NT2/D1 (cell line): ENCODE results near the gene SRA1.

Experiments used
- DNase-seq: peaks from one replicate; pipeline ENCODE4 v3.0.0-alpha.2; 2011; ENCODE audit warnings: low read depth, low spot score
- H3K27me3 ChIP-seq: 2 replicates; pipeline ENCODE4 v1.6.0; 2011; ENCODE audit warnings: mild to moderate bottlenecking; ENCODE audit not compliant: insufficient read length, insufficient read depth
- H3K36me3 ChIP-seq: 2 replicates; pipeline ENCODE4 v1.6.1; 2011; ENCODE audit warnings: mild to moderate bottlenecking, low read length, mixed read lengths; ENCODE audit not compliant: insufficient read depth, insufficient read length
- H3K4me1 ChIP-seq: 2 replicates; pipeline ENCODE4 v1.5.1; 2011; ENCODE audit not compliant: insufficient read depth, insufficient read length
- H3K4me3 ChIP-seq: 2 replicates; pipeline ENCODE4 v1.5.1; 2011; ENCODE audit warnings: low read depth; ENCODE audit not compliant: insufficient read length
- H3K9ac ChIP-seq: 2 replicates; pipeline ENCODE4 v1.6.0; 2011; ENCODE audit warnings: low read depth; ENCODE audit not compliant: insufficient read length
- H3K9me3 ChIP-seq: 2 replicates; pipeline ENCODE4 v1.5.1; 2011; ENCODE audit warnings: mild to moderate bottlenecking, low read length; ENCODE audit not compliant: insufficient read depth
- SUZ12 ChIP-seq: IDR thresholded peaks from 2 replicates; pipeline ENCODE4 v1.6.1; 2011; ENCODE audit not compliant: insufficient read length, insufficient read depth; ENCODE audit errors: extremely low read depth
- YY1 ChIP-seq: IDR thresholded peaks from 2 replicates; pipeline ENCODE4 v1.6.1; 2011; ENCODE audit not compliant: insufficient read length, insufficient read depth
- ZNF274 ChIP-seq: IDR thresholded peaks from 2 replicates; pipeline ENCODE4 v1.6.1; 2011; ENCODE audit warnings: mild to moderate bottlenecking, low read depth, low read length

The SRA1 gene

DNA sequence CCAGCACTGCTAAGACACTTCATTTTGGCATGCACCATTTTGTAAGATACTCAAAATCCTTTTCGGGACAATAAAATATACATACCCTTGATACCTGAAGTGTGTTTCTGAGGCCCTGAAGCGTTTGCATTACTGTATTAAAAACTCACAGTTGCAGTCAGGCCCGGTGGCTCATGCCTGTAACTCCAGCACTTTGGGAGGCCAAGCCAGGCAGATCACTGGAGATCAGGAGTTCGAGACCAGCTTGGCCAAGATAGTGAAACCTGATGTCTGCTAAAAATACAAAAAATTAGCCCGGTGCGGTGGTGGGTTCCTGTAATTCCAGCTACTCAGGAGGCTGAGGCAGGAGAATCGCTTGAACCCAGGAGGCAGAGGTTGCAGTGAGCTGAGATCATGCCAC lies 12.3 kb downstream of the SRA1 start:
- Histone ChIP-seq H3K9me3 (no peaks in the 10 kb centered on the region), H3K4me3 (no peak overlapping the region), H3K9ac (no peak overlapping the region), H3K36me3 (peaks cover 42% of the 10 kb centered on the region), H3K4me1 (no peaks in the 10 kb centered on the region), H3K27me3 (no peaks in the 10 kb centered on the region)
- no peak for TF ChIP-seq YY1
- TF ChIP-seq ZNF274, result no peak
- TF ChIP-seq SUZ12, result no peak
- no peak for DNase-seq

DNA sequence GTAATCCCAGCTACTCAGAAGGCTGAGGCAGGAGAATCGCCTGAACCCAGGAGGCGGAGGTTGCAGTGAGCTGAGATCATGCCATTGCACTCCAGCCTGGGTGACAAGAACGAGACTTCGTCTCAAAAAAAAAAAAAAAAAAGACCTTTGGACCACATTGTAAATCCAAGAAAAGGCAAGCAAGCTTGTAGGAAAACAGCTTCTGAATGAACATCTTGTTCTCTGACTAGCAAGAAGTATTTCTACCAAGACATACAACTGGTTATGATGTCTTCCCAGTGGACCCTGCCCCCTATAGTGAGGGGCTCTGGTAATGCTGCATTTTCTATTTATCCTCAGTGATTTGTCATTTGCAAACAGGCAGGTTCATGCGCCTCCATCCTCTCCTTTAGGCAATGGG lies 14.3 kb downstream of the SRA1 start:
- H3K27me3 ChIP-seq, result no peaks in the 10 kb centered on the region

DNA sequence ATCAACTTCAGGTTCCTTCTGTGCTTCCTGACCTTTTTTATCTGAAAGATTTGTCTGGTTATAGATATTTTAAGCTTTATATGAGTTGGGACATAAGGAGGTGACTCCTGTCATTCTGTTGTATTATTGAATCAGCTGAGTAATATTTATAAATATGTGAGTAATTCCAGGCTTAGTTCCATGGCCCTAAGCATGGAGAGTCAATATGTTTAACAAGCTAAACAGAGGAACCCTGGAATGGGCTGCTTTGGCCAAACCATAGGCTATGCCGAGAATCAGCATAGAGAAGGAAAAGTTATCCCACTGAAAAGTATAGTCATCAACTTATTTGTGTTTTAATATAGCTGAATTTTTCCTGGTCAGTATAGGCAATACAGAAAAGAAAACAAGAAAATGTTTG lies 17.0 kb downstream of the SRA1 start:
- H3K36me3 ChIP-seq, result peaks cover 51% of the 10 kb centered on the region
- H3K4me1 ChIP-seq, result no peaks in the 10 kb centered on the region
- no peaks in the 10 kb centered on the region for H3K9me3 ChIP-seq
- no peak overlapping the region for H3K4me3 ChIP-seq
- no peaks in the 10 kb centered on the region for H3K27me3 ChIP-seq
- TF ChIP-seq ZNF274, result no peak
- TF ChIP-seq SUZ12, result no peak
- no peak for TF ChIP-seq YY1
- no peak for DNase-seq
- H3K9ac ChIP-seq, result no peak overlapping the region

More for the DNA sequence above, 14.3 kb downstream of the SRA1 start:
- TF ChIP-seq YY1, result no peak
- TF ChIP-seq ZNF274, result no peak
- no peak for TF ChIP-seq SUZ12
- Histone ChIP-seq H3K36me3 (peaks cover 39% of the 10 kb centered on the region), H3K4me1 (no peaks in the 10 kb centered on the region), H3K9ac (no peak overlapping the region), H3K4me3 (no peak overlapping the region), H3K9me3 (no peaks in the 10 kb centered on the region)
- DNase-seq, result no peak

DNA sequence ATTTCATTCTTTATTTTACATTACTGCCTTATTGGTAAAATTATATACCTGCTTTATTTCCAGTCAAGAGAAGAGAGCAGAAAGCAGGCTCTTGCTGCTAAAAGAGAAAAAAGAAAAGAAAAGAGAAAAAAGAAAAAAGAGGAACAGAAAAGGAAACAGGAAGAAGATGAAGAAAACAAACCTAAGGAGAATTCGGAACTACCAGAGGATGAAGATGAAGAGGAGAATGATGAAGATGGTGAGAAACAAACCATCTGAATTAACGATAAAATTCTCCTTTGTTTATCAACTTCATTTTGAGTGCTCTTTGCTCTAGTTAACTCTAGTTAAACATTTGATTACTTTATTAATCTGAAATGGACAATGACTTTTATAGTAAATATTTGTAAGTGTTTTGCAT lies 33.3 kb downstream of the SRA1 start:
- no peak for TF ChIP-seq SUZ12
- TF ChIP-seq ZNF274, result no peak
- TF ChIP-seq YY1, result no peak
- DNase-seq, result no peak
- peaks cover 32% of the 10 kb centered on the region for H3K36me3 ChIP-seq

DNA sequence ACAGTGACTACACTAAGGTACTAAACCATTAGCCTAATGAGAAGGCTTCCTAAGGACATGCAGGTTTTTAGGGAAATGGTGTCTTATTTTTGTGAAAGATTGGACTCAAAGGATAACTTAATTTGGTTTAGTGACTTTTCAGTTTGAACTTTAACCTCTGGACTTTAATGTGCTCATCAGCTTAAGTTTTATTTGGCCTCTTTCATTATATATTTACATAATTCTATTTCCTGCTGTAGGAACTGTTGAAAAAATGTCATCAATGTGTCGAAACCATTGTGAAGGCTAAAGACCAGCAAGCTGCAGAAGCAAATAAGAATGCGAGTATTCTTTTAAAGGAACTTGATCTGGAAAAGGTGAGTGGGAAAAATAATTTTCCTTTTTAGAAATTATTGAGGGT lies 44.1 kb downstream of the SRA1 start:
- Histone ChIP-seq H3K4me1 (no peaks in the 10 kb centered on the region), H3K9ac (no peak overlapping the region), H3K36me3 (peaks cover 30% of the 10 kb centered on the region), H3K9me3 (no peaks in the 10 kb centered on the region), H3K4me3 (no peak overlapping the region), H3K27me3 (no peaks in the 10 kb centered on the region)
- no peak for DNase-seq
- TF ChIP-seq ZNF274 (no peak), SUZ12 (no peak), YY1 (no peak)

More for the DNA sequence above, 33.3 kb downstream of the SRA1 start:
- Histone ChIP-seq H3K4me3 (no peak overlapping the region), H3K27me3 (no peaks in the 10 kb centered on the region), H3K9me3 (no peaks in the 10 kb centered on the region), H3K4me1 (no peaks in the 10 kb centered on the region), H3K9ac (no peak overlapping the region)

DNA sequence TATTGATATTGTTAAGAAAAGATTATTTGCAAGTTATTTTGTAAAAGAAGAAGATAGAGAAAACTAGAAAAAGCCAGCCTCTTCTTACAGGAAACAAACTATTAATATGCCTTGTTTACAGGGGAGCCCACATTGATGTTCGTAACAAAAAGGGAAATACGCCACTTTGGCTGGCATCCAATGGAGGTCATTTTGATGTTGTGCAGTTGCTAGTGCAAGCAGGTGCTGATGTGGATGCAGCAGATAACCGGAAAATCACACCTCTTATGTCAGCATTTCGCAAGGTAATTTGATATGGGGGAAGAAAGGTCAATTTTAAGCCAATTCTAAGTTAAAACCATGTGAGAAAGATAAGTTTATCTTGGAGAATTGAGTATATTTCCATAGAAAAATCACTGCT lies 47.4 kb downstream of the SRA1 start:
- no peak for TF ChIP-seq SUZ12
- TF ChIP-seq YY1, result no peak
- no peak for TF ChIP-seq ZNF274
- no peaks in the 10 kb centered on the region for H3K4me1 ChIP-seq
- H3K4me3 ChIP-seq, result no peak overlapping the region
- DNase-seq, result no peak
- H3K9ac ChIP-seq, result no peak overlapping the region
- no peaks in the 10 kb centered on the region for H3K27me3 ChIP-seq
- H3K9me3 ChIP-seq, result no peaks in the 10 kb centered on the region
- peaks cover 46% of the 10 kb centered on the region for H3K36me3 ChIP-seq

DNA sequence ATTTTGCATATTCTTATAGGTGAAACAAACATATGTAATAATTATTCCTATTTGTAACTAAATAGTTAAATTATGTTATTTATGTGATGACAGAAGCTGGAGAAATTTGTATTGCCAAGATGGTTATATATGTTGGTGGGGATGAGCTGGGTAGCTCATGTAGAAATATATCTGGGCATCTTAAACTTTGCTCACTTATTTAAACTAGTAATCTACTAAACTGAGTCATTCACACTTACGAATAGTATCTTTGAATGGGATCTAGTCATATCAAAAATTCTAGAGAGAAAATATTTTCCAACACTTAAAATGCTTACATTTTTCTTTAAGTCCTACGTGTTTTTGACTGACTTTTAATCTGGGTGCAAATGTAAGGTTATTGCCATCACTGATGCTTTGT lies 54.4 kb downstream of the SRA1 start:
- DNase-seq, result no peak
- no peaks in the 10 kb centered on the region for H3K27me3 ChIP-seq
- no peaks in the 10 kb centered on the region for H3K4me1 ChIP-seq
- H3K36me3 ChIP-seq, result peaks cover 21% of the 10 kb centered on the region
- no peak overlapping the region for H3K4me3 ChIP-seq
- TF ChIP-seq ZNF274 (no peak), YY1 (no peak)
- H3K9me3 ChIP-seq, result no peaks in the 10 kb centered on the region
- no peak overlapping the region for H3K9ac ChIP-seq
